HUDEP-2 (cell line): Measurements from ENCODE around the gene TAS2R40.
"Not testable (repeated sequence)": the region's sequence is repeated elsewhere in the genome, so short reads cannot be mapped to it uniquely, and the experiment has no call there.

Experiments used
- DNase-seq, 76 experiments: peaks; one replicate each; lab custom pipeline; 2025; ENCODE audit not compliant: unreplicated experiment in 76 of 76; lab: John Stamatoyannopoulos, UW

Gene TAS2R40

DNA sequence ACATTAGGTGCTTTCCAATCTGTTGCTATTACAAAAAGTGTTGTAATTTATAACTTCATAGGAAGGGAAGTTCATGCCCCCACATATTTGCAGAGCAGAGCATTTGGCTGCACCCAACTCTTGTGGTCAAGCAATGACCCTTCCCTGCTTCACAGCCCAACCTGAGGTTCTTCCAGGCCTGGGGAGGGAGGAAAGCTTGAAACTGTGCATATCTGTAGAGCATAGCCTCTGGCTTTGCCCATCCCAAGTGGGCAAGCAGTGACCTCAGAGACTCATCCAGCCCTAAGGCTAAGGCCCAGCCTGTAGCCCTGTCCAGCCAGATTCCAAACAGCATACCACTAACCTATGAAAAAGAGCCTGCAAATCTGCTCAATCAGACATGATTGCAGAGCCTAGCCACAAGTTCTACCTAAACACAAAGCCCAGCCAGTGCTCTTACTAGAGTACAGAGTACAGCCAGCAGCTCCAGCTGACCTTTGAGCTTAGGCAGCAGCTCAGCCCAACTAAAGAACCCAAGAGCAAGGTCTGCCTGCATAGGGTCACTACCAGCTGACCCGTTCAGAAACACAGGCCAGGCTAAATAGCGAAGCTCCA lies 27.0 kb downstream of the TAS2R40 start:
- DNase-seq: no peak

DNA sequence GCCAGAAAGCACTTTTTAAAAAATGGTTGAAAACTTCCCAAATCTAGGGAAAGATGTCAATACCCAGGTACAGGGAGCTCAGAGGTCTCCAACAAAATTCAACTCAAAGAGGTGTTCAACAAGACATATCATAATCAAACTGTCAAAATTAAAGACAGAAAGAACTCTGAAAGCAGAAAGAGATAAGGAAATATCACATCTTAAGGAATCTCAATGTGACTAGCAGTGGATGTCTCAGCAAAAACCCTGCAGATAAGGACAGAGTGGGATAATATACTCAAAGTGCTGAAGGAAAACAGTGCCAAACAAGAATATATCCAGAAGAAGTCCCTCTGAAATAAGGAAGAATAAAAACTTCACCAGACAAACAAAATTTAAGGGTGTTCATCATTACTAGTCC lies 28.4 kb downstream of the TAS2R40 start:
- DNase-seq: no peak

DNA sequence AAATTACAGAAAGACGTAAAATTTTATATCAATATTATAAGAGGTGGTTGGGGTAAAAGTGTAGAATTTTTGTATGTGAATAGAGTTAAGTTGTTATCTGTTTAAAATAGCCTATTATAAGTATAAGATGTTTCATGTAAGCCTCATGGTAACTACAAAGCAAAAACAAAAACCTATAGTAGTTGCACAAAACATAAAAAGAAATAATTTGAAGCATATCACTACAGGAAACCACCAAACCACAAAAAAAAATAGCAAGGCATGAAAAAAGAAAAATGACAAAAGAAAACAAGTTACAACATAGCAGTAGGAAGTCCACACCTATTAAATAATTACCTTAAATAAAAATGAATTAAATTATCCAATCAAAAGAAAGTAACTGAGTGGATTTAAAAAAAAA lies 29.0 kb downstream of the TAS2R40 start:
- DNase-seq: no peak

DNA sequence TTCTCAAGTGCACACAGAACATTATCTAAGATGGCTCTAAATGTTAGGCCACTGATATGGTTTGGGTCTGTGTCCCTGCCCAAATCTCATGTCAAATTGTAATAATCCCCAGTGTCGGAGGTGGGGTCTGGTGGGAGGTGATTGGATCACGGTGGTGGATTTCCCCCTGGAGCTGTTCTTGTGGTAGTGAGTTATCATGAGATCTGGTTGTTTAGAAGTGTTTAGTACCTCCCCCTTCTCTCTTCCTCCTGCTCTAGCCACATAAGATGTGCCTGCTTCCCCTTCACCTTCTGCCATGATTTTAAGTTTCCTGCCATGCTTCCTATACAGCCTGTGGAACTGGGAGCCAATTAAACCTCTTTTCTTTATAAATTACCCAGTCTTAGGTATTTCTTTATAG lies 30.2 kb downstream of the TAS2R40 start:
- no peak for DNase-seq

DNA sequence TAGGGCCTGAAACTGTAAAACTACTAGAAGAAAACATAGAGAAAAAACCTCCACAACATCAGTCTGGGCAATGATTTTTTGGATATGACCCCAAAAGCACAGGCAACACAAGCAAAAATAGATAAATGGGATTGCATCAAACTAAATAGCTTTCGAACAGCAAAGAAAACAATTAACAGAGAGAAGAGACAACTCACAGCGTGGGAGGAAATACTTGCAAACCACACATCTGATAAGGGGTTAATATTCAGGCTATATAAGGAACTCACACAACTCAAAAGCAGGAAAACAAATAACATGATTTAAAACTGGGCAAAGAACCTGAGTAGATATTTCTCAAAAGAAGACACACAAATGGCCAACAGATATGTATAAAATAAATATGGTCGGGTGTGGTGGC lies 33.7 kb downstream of the TAS2R40 start:
- DNase-seq: no peak

DNA sequence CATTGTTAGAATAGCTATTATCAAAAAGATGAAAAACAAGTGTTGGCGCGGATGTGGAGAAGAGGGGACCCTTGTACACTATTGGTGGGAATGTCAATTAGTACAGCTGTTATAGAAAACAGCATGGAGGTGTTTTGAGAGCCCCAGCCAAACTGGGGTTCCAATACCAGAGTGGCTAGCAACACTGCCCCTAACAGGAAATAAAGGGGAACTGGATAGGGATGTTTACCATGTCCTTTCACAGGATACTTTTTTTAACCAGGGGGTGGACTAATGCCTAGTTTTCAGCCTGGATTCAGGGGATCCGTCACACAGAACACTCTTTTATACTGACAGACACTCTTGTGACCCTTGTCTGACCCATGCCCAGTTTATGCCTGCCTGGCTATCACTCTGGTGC lies 34.5 kb downstream of the TAS2R40 start:
- DNase-seq: no peak

- peak in 2 of 76 experiments; percentile 17 to 34 for DNase-seq
Measured at GRCh38 chr7:143256932-143257331, 35.1 kb downstream of the TAS2R40 start.

DNA sequence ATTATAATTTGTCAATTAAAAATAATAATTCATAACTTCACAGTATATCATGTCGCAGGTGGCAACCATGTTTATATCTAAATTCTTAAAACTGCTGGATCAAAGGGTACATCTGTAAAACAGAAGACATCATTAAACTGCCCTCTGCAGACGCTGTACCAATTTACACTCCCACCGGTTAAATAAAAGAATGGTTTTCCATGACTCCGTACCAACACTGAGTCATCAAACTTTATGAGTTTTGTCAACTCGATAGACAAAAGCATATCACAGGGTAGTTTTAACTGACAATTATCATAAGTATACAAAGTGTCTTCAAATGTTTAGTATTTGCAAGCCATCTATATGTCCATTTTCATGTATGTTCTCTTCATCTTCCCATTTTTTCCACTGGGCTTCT lies 35.7 kb downstream of the TAS2R40 start:
- no peak for DNase-seq

DNA sequence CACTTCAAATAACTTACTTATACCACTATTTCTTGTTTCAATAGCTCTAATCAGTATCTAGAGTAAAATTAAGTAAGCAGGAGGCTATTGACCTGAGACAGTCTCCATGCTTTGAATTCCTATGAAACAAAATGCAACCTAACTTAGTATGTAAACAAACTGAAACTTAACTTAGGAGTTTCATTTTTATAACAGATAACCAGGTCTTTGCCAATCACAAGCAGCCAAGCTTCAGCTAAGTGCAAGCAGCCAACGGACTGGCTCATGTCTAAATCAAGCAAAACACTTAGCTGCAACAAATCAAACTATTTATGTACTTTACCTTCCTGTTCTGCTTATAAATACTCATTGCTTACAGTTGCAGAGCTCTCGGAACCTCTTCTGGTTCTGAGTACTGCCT lies 37.0 kb downstream of the TAS2R40 start:
- DNase-seq: no peak

GRCh38 chr7:143259765-143260164 lies 37.9 kb downstream of the TAS2R40 start:
- no peak for DNase-seq

- no peak for DNase-seq
Measured at GRCh38 chr7:143261901-143262300, 40.1 kb downstream of the TAS2R40 start.

- DNase-seq: peak in 69 of 76 experiments; percentile 1 to 67 (median 47)
Measured at GRCh38 chr7:143263266-143264195, 41.7 kb downstream of the TAS2R40 start, which contains the start of gene GSTK1. Gene GSTK1, plus strand, starts transcription at chr7:143263441. Its CDS starts 73 bp downstream, at chr7:143263514.

GRCh38 chr7:143264196-143264568 lies 42.3 kb downstream of the TAS2R40 start:
- not testable (repeated sequence) for DNase-seq

- DNase-seq: no peak
Measured at GRCh38 chr7:143265017-143265693, 43.3 kb downstream of the TAS2R40 start.

DNA sequence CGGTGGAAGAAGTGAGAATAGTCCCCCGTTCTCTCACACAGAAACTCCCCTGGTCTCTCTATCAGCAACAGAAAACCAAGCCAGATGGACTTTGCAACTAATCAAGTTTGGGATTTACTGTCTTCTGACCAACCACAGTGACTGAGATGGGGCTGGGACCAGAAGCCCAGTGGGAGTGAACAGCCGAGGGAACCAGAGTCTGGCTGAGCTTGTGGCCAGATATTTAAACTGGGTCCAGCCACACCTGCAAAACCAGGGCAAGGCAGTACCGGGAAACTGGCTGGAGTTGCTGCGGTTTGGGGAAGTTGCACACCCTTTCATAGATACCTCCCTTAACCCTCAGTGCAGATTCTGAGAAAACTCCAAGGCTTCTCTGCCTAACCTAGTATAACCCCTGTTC lies 47.4 kb downstream of the TAS2R40 start:
- DNase-seq: no peak

DNA sequence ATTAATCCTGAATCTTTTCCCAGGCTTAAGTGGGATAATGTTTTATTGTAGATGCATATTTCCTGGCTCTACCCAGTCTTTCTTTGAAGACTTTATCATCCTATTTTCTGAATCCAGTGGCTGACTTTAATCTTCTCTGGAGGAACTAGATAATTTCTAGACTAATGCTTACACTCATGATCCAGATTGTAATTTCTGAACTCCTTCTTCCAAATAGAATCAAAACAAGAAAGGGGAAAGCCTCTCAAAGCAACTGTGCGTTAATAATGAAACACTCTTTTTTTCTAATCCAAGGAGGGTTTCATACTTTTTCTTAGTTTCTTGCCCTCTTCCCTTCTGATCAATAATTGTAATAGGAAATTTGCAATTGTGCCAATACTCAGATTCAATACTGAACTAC lies 49.4 kb downstream of the TAS2R40 start:
- no peak for DNase-seq
